HepG2 (cell line): ENCODE measurements around the gene SARNP. TPM values are rescaled to one million over a fixed set of nuclear protein-coding genes. Genes with fewer than 3 reads are reported as not detected.
A peak's percentile ranks its signal among the peaks of the same experiment; 100 is the strongest.

Experiments used
- BRD4 ChIP-seq: sonication (generic); formaldehyde crosslinking; IDR thresholded peaks from 2 replicates; pipeline ENCODE4 v1.4.0; 2020; ENCODE audit warnings: missing genetic modification reagents
- HBP1 ChIP-seq: IDR thresholded peaks from 2 replicates; pipeline ENCODE4 v1.6.1; 2016; ENCODE audit warnings: low read depth, control low read depth
- HHEX ChIP-seq: IDR thresholded peaks from 2 replicates; pipeline ENCODE4 v1.6.1; 2016; ENCODE audit warnings: control low read depth
- MYNN ChIP-seq: sonication (generic); formaldehyde crosslinking; IDR thresholded peaks from 2 replicates; pipeline ENCODE4 v1.4.0; 2020; ENCODE audit warnings: mild to moderate bottlenecking, low read depth, missing genetic modification reagents
- NR2C2 ChIP-seq: sonication (generic); formaldehyde crosslinking; IDR thresholded peaks from 2 replicates; pipeline ENCODE4 v1.4.0; 2020; ENCODE audit warnings: missing genetic modification reagents, mild to moderate bottlenecking, moderate library complexity, borderline replicate concordance
- PAXIP1 ChIP-seq: sonication (generic); formaldehyde crosslinking; conservative IDR thresholded peaks from 2 replicates; pipeline ENCODE4 v1.4.0; 2020; ENCODE audit warnings: mild to moderate bottlenecking, missing genetic modification reagents, moderate library complexity
- PCBP1 ChIP-seq: fragments of 200-400 bp; formaldehyde crosslinking; IDR thresholded peaks from 2 replicates; pipeline ENCODE4 v1.6.1; 2017; ENCODE audit warnings: mild to moderate bottlenecking, low read depth, low read length, borderline replicate concordance
- PREB ChIP-seq: sonication (generic); formaldehyde crosslinking; IDR thresholded peaks from 2 replicates; pipeline ENCODE4 v1.4.0; 2020; ENCODE audit warnings: missing genetic modification reagents
- ZNF235 ChIP-seq: sonication (generic); formaldehyde crosslinking; IDR thresholded peaks from 2 replicates; pipeline ENCODE4 v1.8.1; 2023; ENCODE audit warnings: mild to moderate bottlenecking, missing genetic modification reagents, borderline replicate concordance
- ZNF24 ChIP-seq: fragments of 450-650 bp; IDR thresholded peaks from 2 replicates; pipeline ENCODE4 v1.6.1; 2017; ENCODE audit warnings: antibody characterized with exemption, mild to moderate bottlenecking
- ZNF331 ChIP-seq: sonication (generic); formaldehyde crosslinking; IDR thresholded peaks from 2 replicates; pipeline ENCODE4 v1.4.0; 2020; ENCODE audit warnings: missing genetic modification reagents
- ZNF451 ChIP-seq: sonication (generic); formaldehyde crosslinking; IDR thresholded peaks from 2 replicates; pipeline ENCODE4 v1.5.0; 2020; ENCODE audit warnings: mild to moderate bottlenecking, missing genetic modification reagents
- polyA plus RNA-seq, 8 experiments: library from polyadenylated mRNA; depleted of rRNA in 3 of 8; stranded (reverse) in 7 of 8; unstranded in 1 of 8; fragments of >200 nt; fragmentation: Illumina TruSeq in 4 of 8; extraction: Trizol in 4 of 8; gene quantifications; 2 replicates each; pipeline versions ENCODE4 v1.2.1 to v1.2.3, GENCODE V29; 2011 to 2016; ENCODE audit warnings: low read depth in 4 of 8, missing spikeins in 1 of 8, mixed read lengths in 1 of 8; ENCODE audit not compliant: insufficient read depth in 1 of 8
- total RNA-seq, 5 experiments: library from RNA; depleted of rRNA; stranded (reverse); fragments of >200 nt; fragmentation: Illumina TruSeq; extraction: Trizol; gene quantifications; 2 replicates each; pipeline ENCODE4 v1.2.3, GENCODE V29; 2016; ENCODE audit warnings: low read depth in 1 of 5
- TF ChIP-seq, protein P1 (sequence below): sonication (generic); formaldehyde crosslinking; IDR thresholded peaks from 2 replicates; pipeline ENCODE4 v1.9.0; 2022; ENCODE audit warnings: missing genetic modification reagents, mild to moderate bottlenecking, borderline replicate concordance
- TF ChIP-seq, protein P2 (sequence below): sonication (generic); formaldehyde crosslinking; IDR thresholded peaks from 2 replicates; pipeline ENCODE4 v1.4.0; 2020; ENCODE audit warnings: low read depth, mild to moderate bottlenecking, missing genetic modification reagents
- TF ChIP-seq, protein P3 (sequence below): sonication (generic); formaldehyde crosslinking; IDR thresholded peaks from 2 replicates; pipeline ENCODE4 v1.4.0; 2020; ENCODE audit warnings: missing genetic modification reagents

Gene SARNP
- total and polyA plus RNA-seq, 2 of the 13 experiments (the other 11 are each of a cell fraction or from before 2014, with no cell fraction given), result 59.0 to 95.4 TPM

DNA sequence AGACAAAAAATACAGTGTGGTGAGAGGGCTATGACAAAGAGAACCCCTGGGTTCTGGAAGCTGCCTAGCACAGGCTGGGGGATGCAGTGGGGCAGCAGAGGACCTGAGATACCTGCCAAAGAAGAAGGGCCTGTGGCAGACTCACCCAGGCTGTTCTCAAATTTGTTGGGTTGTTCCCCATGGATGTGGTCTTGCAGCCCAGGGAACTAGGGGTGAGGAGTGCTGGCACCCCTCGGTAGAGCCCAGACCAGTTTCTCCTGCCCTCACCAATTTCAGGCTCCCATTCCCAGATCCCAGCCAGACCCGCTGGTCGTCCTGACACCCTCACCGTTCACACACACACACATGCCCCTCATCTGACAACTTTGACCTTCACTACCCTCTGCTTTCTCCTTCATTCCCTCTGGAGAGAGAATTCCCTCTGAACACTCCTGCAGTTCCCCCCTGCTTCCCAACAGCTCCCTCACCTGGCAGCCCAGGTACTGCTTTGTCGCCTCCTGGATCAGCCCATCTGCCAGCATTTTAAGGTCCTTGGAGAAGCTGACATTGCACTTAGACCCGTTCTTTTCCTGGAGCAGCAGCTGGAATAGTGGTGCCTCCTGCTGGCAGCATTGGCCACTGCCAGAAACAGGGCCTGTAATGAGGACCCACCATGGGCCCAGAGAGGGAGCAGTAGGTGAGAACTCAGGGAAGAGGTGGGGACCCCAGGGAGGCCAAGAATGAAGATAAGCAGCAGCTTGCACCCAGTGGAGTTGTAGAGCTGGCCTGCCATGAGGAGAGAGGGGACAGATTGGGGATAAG lies 80.5 kb downstream of the SARNP start (continued):
- TF ChIP-seq ZNF331 (CRISPR knock-in tag) (peak; percentile 64; the same call in 1 of the 2 replicates), PCBP1 (no peak), PAXIP1 (CRISPR knock-in tag) (no peak; the same call in 1 of the 2 replicates), HBP1 (CRISPR knock-in tag) (no peak), ZNF451 (CRISPR knock-in tag) (no peak), MYNN (CRISPR knock-in tag) (no peak), ZNF24 (no peak), ZNF235 (CRISPR knock-in tag) (no peak), PREB (CRISPR knock-in tag) (no peak), HHEX (CRISPR knock-in tag) (no peak), NR2C2 (CRISPR knock-in tag) (no peak), BRD4 (CRISPR knock-in tag) (no peak)
- TF ChIP-seq, protein P1, sequence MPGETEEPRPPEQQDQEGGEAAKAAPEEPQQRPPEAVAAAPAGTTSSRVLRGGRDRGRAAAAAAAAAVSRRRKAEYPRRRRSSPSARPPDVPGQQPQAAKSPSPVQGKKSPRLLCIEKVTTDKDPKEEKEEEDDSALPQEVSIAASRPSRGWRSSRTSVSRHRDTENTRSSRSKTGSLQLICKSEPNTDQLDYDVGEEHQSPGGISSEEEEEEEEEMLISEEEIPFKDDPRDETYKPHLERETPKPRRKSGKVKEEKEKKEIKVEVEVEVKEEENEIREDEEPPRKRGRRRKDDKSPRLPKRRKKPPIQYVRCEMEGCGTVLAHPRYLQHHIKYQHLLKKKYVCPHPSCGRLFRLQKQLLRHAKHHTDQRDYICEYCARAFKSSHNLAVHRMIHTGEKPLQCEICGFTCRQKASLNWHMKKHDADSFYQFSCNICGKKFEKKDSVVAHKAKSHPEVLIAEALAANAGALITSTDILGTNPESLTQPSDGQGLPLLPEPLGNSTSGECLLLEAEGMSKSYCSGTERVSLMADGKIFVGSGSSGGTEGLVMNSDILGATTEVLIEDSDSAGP (CRISPR knock-in tag), result peak; percentile 72; the same call in 1 of the 2 replicates
- TF ChIP-seq, protein P2, sequence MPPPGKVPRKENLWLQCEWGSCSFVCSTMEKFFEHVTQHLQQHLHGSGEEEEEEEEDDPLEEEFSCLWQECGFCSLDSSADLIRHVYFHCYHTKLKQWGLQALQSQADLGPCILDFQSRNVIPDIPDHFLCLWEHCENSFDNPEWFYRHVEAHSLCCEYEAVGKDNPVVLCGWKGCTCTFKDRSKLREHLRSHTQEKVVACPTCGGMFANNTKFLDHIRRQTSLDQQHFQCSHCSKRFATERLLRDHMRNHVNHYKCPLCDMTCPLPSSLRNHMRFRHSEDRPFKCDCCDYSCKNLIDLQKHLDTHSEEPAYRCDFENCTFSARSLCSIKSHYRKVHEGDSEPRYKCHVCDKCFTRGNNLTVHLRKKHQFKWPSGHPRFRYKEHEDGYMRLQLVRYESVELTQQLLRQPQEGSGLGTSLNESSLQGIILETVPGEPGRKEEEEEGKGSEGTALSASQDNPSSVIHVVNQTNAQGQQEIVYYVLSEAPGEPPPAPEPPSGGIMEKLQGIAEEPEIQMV (CRISPR knock-in tag), result peak; percentile 45; the same call in 1 of the 2 replicates
- TF ChIP-seq, protein P3, sequence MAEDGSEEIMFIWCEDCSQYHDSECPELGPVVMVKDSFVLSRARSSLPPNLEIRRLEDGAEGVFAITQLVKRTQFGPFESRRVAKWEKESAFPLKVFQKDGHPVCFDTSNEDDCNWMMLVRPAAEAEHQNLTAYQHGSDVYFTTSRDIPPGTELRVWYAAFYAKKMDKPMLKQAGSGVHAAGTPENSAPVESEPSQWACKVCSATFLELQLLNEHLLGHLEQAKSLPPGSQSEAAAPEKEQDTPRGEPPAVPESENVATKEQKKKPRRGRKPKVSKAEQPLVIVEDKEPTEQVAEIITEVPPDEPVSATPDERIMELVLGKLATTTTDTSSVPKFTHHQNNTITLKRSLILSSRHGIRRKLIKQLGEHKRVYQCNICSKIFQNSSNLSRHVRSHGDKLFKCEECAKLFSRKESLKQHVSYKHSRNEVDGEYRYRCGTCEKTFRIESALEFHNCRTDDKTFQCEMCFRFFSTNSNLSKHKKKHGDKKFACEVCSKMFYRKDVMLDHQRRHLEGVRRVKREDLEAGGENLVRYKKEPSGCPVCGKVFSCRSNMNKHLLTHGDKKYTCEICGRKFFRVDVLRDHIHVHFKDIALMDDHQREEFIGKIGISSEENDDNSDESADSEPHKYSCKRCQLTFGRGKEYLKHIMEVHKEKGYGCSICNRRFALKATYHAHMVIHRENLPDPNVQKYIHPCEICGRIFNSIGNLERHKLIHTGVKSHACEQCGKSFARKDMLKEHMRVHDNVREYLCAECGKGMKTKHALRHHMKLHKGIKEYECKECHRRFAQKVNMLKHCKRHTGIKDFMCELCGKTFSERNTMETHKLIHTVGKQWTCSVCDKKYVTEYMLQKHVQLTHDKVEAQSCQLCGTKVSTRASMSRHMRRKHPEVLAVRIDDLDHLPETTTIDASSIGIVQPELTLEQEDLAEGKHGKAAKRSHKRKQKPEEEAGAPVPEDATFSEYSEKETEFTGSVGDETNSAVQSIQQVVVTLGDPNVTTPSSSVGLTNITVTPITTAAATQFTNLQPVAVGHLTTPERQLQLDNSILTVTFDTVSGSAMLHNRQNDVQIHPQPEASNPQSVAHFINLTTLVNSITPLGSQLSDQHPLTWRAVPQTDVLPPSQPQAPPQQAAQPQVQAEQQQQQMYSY (CRISPR knock-in tag), result no peak
